ENCODE results near the gene ADORA2A.

- TF ChIP-seq EZH2 (IDR thresholded peaks at IDR 0.05; ENCODE audit: insufficient read depth, poor library complexity, severe bottlenecking) (no peak), EZH2phosphoT487 (IDR thresholded peaks at IDR 0.05; ENCODE audit: insufficient read depth, low read depth) (no peak)
Observed at GRCh38 chr22:24430431-24431308, 3.3 kb downstream of the ADORA2A start.
